B cell (primary cell): ENCODE data around the gene WIF1.
A peak's percentile ranks its signal among the peaks of the same experiment; 100 is the strongest.

Source experiments
- CTCF ChIP-seq: fragments of 200-600 bp; IDR thresholded peaks from one replicate; pipeline ENCODE4 v1.8.0; 2022; ENCODE audit warnings: antibody characterized with exemption, mild to moderate bottlenecking
- EZH2 ChIP-seq: IDR thresholded peaks from 2 replicates; pipeline ENCODE4 v1.6.1; 2012; ENCODE audit warnings: borderline replicate concordance, low read depth, mild to moderate bottlenecking, moderate library complexity, low read length; ENCODE audit not compliant: insufficient read depth, poor library complexity, severe bottlenecking

GRCh38 chr12:65106948-65107347, 14.2 kb downstream of the WIF1 start:
- TF ChIP-seq CTCF (peak; percentile 26), EZH2 (no peak)
